PC-9 (cell line): ENCODE measurements around the gene TREM2. TPM values are rescaled to one million over a fixed set of nuclear protein-coding genes. Genes with fewer than 3 reads are reported as not detected.

ENCODE experiments used
- total RNA-seq: library from RNA; stranded (reverse); gene quantifications from 2 replicates; pipeline ENCODE4 v1.2.3, GENCODE V29; 2021

TREM2 gene
- total RNA-seq, 1 experiment from 2014 or later = not detected

Other genes starting within 250 kb of the TREM2 start
- 1.7 and 2.1 TPM in 2 replicates for gene UNC5CL, start 123.9 kb downstream of the TREM2 start, total RNA-seq
- gene TSPO2, start 120.6 kb downstream of the TREM2 start, total RNA-seq = not detected in 2 replicates
- gene APOBEC2, start 109.9 kb downstream of the TREM2 start, total RNA-seq = not detected in 2 replicates
- gene OARD1, start 90.8 kb downstream of the TREM2 start, total RNA-seq = 30.7 and 35.0 TPM in 2 replicates
- 27.3 and 31.9 TPM in 2 replicates for gene NFYA, start 90.1 kb downstream of the TREM2 start, total RNA-seq
- gene TREML1, start 8.8 kb downstream of the TREM2 start, total RNA-seq = not detected in 2 replicates
- not detected in 2 replicates for gene TREML2, start 38.0 kb upstream of the TREM2 start, total RNA-seq
- not detected in 2 replicates for gene TREML4, start 65.2 kb upstream of the TREM2 start, total RNA-seq
- not detected in 2 replicates for gene TREM1, start 123.6 kb upstream of the TREM2 start, total RNA-seq
- gene NCR2, start 172.5 kb upstream of the TREM2 start, total RNA-seq = not detected in 2 replicates